Kidney (tissue), 14 donors: ENCODE results near the gene SLCO3A1. TPM values are rescaled to one million over a fixed set of nuclear protein-coding genes. Genes with fewer than 3 reads are reported as not detected.

Source experiments
- DNase-seq, 5 donors: peaks; one replicate each; pipeline ENCODE4 v3.0.0-alpha.2; 2013 to 2020
- FAIRE-seq: peaks from 2 replicates; lab custom pipeline; 2012; peaks lifted over from hg19 to GRCh38; lab: Jason Lieb, UNC
- H3K27ac ChIP-seq, 2 donors: one replicate each; pipeline ENCODE4 v1.7.0; 2013; ENCODE audit warnings: low read depth in 2 of 2, low read length in 2 of 2, inconsistent platforms in 1 of 2
- H3K27me3 ChIP-seq: one replicate; pipeline ENCODE4 v1.7.1; 2013; ENCODE audit warnings: low read length, inconsistent platforms; ENCODE audit not compliant: control insufficient read depth, insufficient read depth
- H3K36me3 ChIP-seq, 3 donors: one replicate each; pipeline versions ENCODE4 v1.7.0 to v1.7.1; 2013; ENCODE audit warnings: low read length in 3 of 3, control low read depth in 1 of 3, inconsistent platforms in 1 of 3; ENCODE audit not compliant: insufficient read depth in 3 of 3, control insufficient read depth in 2 of 3
- H3K4me1 ChIP-seq, 3 donors: one replicate each; pipeline versions ENCODE4 v1.7.0 to v1.7.1; 2013; ENCODE audit warnings: low read length in 3 of 3, inconsistent platforms in 1 of 3, low read depth in 1 of 3; ENCODE audit not compliant: control insufficient read depth in 2 of 3, insufficient read depth in 2 of 3
- H3K4me3 ChIP-seq, 3 donors: one replicate each; pipeline versions ENCODE4 v1.7.0 to v1.8.1; 2013; ENCODE audit warnings: low read length in 3 of 3, control low read depth in 1 of 3, inconsistent platforms in 1 of 3
- H3K9ac ChIP-seq, 3 donors: one replicate each; pipeline versions ENCODE4 v1.7.0 to v1.7.1; 2013; ENCODE audit warnings: low read length in 3 of 3, control low read depth in 1 of 3, inconsistent platforms in 1 of 3
- H3K9me3 ChIP-seq, 3 donors: one replicate each; pipeline versions ENCODE4 v1.7.0 to v1.7.1; 2013; ENCODE audit warnings: low read length in 3 of 3, control low read depth in 1 of 3, inconsistent platforms in 1 of 3; ENCODE audit not compliant: control insufficient read depth in 2 of 3, insufficient read depth in 1 of 3
- intact Hi-C: fragments of 100-400 bp; cut with DNase I; formaldehyde crosslinking; loops from one replicate; pipeline ENCODE4 v1.11.1; 2022
- polyA plus RNA-seq: library from polyadenylated mRNA; stranded (reverse); fragments of 350-450 nt; fragmentation: Illumina TruSeq; extraction: RNeasy Lipid Tissue Mini Kit (QIAGEN cat#74804); gene quantifications from one replicate; pipeline ENCODE4 v1.2.3, GENCODE V29; 2014; ENCODE audit warnings: low read depth, low replicate concordance; ENCODE audit not compliant: insufficient read depth
- total RNA-seq: library from RNA; stranded (reverse); fragmentation: NEBNext Ultra II Directional; extraction: Animal tissue kit (Norgen Biotek cat#: 25700); gene quantifications from one replicate; pipeline ENCODE4 v1.2.1, GENCODE V29; 2021
- TF ChIP-seq, protein P1 (sequence below): IDR thresholded peaks from 3 replicates; pipeline ENCODE4 v1.5.1; 2012; ENCODE audit warnings: mild to moderate bottlenecking, moderate library complexity, borderline replicate concordance; ENCODE audit not compliant: insufficient read depth; ENCODE audit errors: extremely low read depth
- donor health status: control.
- donor health status: control.
- donor health status: control.
- donor health status: control.
- donor health status: control.
- donor health status: DM: yes; HTN: yes; CAD: no.
- donor health status: Normal renal cell carcinoma (clear cell type).

The SLCO3A1 gene
- total and polyA plus RNA-seq, 2 donors from 2014 or later, result 12.8 to 59.4 TPM

GRCh38 chr15:92091155-92091734 lies 237.7 kb downstream of the SLCO3A1 start:
- no peaks in the 10 kb centered on the region for H3K36me3 ChIP-seq
- DNase-seq (peak in 4 of 5 donors; percentile 67 to 82 (median 78)), FAIRE-seq (no peak)
- H3K27ac ChIP-seq, result no peak overlapping the region
- H3K9ac ChIP-seq, result no peak overlapping the region
- intact Hi-C loops, result no loop called here
- H3K9me3 ChIP-seq, result no peaks in the 10 kb centered on the region
- no peaks in the 10 kb centered on the region for H3K27me3 ChIP-seq
- H3K4me3 ChIP-seq, result no peak overlapping the region
- TF ChIP-seq, protein P1, sequence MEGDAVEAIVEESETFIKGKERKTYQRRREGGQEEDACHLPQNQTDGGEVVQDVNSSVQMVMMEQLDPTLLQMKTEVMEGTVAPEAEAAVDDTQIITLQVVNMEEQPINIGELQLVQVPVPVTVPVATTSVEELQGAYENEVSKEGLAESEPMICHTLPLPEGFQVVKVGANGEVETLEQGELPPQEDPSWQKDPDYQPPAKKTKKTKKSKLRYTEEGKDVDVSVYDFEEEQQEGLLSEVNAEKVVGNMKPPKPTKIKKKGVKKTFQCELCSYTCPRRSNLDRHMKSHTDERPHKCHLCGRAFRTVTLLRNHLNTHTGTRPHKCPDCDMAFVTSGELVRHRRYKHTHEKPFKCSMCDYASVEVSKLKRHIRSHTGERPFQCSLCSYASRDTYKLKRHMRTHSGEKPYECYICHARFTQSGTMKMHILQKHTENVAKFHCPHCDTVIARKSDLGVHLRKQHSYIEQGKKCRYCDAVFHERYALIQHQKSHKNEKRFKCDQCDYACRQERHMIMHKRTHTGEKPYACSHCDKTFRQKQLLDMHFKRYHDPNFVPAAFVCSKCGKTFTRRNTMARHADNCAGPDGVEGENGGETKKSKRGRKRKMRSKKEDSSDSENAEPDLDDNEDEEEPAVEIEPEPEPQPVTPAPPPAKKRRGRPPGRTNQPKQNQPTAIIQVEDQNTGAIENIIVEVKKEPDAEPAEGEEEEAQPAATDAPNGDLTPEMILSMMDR, result peak; percentile 60
- no peaks in the 10 kb centered on the region for H3K4me1 ChIP-seq

- TF ChIP-seq, protein P1, result no peak
- Histone ChIP-seq H3K9me3 (no peaks in the 10 kb centered on the region), H3K4me3 (no peak overlapping the region), H3K27me3 (no peaks in the 10 kb centered on the region), H3K9ac (no peak overlapping the region), H3K36me3 (no peaks in the 10 kb centered on the region), H3K27ac (no peak overlapping the region), H3K4me1 (no peaks in the 10 kb centered on the region)
- DNase-seq (no peak), FAIRE-seq (no peak)
- intact Hi-C loops, result no loop called here
Observed at GRCh38 chr15:92092289-92093105, 239.0 kb downstream of the SLCO3A1 start.

DNA sequence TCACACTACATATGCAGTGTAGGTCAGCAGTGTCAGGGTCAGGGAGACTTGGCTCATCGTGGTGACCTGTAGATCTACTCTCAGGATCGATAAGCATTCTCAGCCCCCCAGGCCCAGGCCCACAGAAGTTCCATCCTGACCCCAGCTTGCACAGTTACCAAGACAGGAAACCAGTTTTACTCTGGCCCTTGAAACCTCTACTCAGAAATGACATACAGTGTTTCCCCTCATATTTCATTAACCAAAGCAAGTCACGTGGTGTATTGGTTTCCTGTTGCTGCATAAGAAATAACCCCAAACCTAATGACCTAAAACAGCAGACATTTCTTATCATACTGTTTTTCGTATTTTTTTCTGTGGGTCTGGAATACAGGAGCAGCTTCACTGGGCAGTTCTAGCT lies 242.2 kb downstream of the SLCO3A1 start:
- no peaks in the 10 kb centered on the region for H3K9me3 ChIP-seq
- intact Hi-C loops, result no loop called here
- no peaks in the 10 kb centered on the region for H3K27me3 ChIP-seq
- TF ChIP-seq, protein P1, result no peak
- H3K4me1 ChIP-seq, result no peaks in the 10 kb centered on the region
- no peak for FAIRE-seq
- no peak overlapping the region for H3K27ac ChIP-seq
- H3K4me3 ChIP-seq, result no peak overlapping the region
- H3K36me3 ChIP-seq, result no peaks in the 10 kb centered on the region
- no peak for DNase-seq
- no peak overlapping the region for H3K9ac ChIP-seq
